Immature natural killer cell (primary cell): ENCODE data around the gene CLPSL1. TPM values are rescaled to one million over a fixed set of nuclear protein-coding genes. Genes with fewer than 3 reads are reported as not detected.
A peak's percentile ranks its signal among the peaks of the same experiment; 100 is the strongest.
"Not testable (repeated sequence)": the region's sequence is repeated elsewhere in the genome, so short reads cannot be mapped to it uniquely, and the experiment has no call there.

Experiments used
- DNase-seq, 3 donors: peaks; one replicate each; pipeline ENCODE4 v3.0.0; 2022; ENCODE audit warnings: mixed read lengths in 1 of 3
- H3K27ac Mint-ChIP-seq, 6 donors: one replicate each; pipeline ENCODE4 v1.8.0; 2020; ENCODE audit warnings: mixed read lengths in 6 of 6, mild to moderate bottlenecking in 5 of 6, inconsistent platforms in 4 of 6, moderate library complexity in 3 of 6
- H3K27me3 Mint-ChIP-seq, 3 donors: one replicate each; pipeline ENCODE4 v1.8.0; 2020 to 2021; ENCODE audit warnings: low read depth in 3 of 3, mild to moderate bottlenecking in 3 of 3, mixed read lengths in 3 of 3, moderate library complexity in 3 of 3, inconsistent platforms in 1 of 3
- H3K36me3 Mint-ChIP-seq, 3 donors: one replicate each; pipeline ENCODE4 v1.8.0; 2020; ENCODE audit warnings: mixed read lengths in 3 of 3, inconsistent platforms in 2 of 3, mild to moderate bottlenecking in 2 of 3
- H3K4me1 Mint-ChIP-seq, 2 donors: one replicate each; pipeline ENCODE4 v1.8.0; 2020; ENCODE audit warnings: inconsistent platforms in 2 of 2, mild to moderate bottlenecking in 2 of 2, mixed read lengths in 2 of 2, moderate library complexity in 1 of 2
- H3K4me3 Mint-ChIP-seq, 5 donors: one replicate each; pipeline ENCODE4 v1.8.0; 2020; ENCODE audit warnings: mild to moderate bottlenecking in 5 of 5, mixed read lengths in 5 of 5, inconsistent platforms in 3 of 5, moderate library complexity in 3 of 5
- H3K9me3 Mint-ChIP-seq, 6 donors: one replicate each; pipeline ENCODE4 v1.8.0; 2020; ENCODE audit warnings: mild to moderate bottlenecking in 6 of 6, mixed read lengths in 6 of 6, inconsistent platforms in 4 of 6, moderate library complexity in 3 of 6
- polyA plus RNA-seq, 3 donors: library from polyadenylated mRNA; unstranded; fragments of 300-500 nt; fragmentation: Illumina TruSeq; gene quantifications; one replicate each; pipeline ENCODE4 v1.2.3, GENCODE V29; 2021

The CLPSL1 gene
- not detected for polyA plus RNA-seq

DNA sequence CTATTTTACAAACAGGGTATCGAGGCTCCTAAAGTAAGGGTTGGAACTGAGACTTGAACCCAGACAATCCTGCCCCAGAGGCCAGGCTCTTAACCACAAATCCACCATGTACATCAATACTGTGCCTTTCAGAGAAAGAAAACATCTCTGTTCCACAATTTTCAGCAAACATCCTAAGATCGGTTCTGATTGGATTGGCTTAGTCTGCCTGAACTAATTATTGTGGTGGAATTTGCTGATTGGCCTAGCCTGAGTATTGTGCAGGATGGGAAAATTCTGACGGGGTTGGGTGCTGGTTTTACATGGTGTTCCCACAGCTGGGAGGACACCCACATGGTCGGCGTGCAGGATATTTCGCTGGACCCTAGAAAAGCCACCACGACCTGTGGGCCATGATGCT lies at the start of gene CLPSL1:
TSS of gene CLPSL1 (plus strand) at position 301 of the 400 bp plus-strand sequence. CDS start at position 393, 92 bp downstream.
- H3K4me1 Mint-ChIP-seq, result peaks cover 0 to 7% of the 10 kb centered on the region in 2 donors
- DNase-seq, result no peak
- H3K9me3 Mint-ChIP-seq, result no peaks in the 10 kb centered on the region
- peaks cover 11 to 19% (median 11%) of the 10 kb centered on the region in 3 donors for H3K27me3 Mint-ChIP-seq
- H3K27ac Mint-ChIP-seq, result no peak within 1 kb of the TSS
- H3K4me3 Mint-ChIP-seq, result no peak within 1 kb of the TSS
- no peaks in the 10 kb centered on the region for H3K36me3 Mint-ChIP-seq

DNA sequence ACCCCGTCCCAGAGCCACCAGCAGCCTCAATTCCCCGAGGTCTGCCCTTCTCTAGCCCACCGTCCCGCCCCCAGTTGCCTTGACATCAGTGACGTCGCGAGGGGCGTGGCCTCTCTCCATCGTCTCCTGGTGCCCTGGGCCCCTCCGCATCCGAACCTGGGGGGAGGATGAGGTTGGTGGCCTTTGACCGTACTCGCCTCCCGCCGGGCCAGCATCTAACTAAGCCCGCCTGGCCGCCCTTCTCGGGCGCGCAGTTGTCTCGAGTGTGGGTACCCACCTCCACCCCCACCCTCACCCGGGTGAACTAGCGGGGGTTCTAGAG lies 49.4 kb upstream of the CLPSL1 start:
- Mint-ChIP-seq H3K36me3 (no peaks in the 10 kb centered on the region), H3K27ac (peak overlapping the region; percentile 64 to 96 (median 93)), H3K4me3 (peak overlapping the region; percentile 86 to 90 (median 89)), H3K4me1 (peaks cover 69 to 76% of the 10 kb centered on the region in 2 donors), H3K9me3 (no peaks in the 10 kb centered on the region), H3K27me3 (peaks cover 9 to 29% (median 11%) of the 10 kb centered on the region in 3 donors)
- peak; percentile 85 to 90 (median 89) for DNase-seq

GRCh38 chr6:35731736-35732532 lies 48.9 kb upstream of the CLPSL1 start:
- Mint-ChIP-seq H3K36me3 (no peaks in the 10 kb centered on the region), H3K27ac (peak overlapping the region; percentile 67 to 96 (median 94)), H3K27me3 (peaks cover 9 to 23% (median 9%) of the 10 kb centered on the region in 3 donors), H3K4me1 (peaks cover 64 to 72% of the 10 kb centered on the region in 2 donors), H3K4me3 (peak overlapping the region; percentile 86 to 90 (median 89)), H3K9me3 (no peaks in the 10 kb centered on the region)
- DNase-seq, result peak; percentile 87 to 90 (median 87)

DNA sequence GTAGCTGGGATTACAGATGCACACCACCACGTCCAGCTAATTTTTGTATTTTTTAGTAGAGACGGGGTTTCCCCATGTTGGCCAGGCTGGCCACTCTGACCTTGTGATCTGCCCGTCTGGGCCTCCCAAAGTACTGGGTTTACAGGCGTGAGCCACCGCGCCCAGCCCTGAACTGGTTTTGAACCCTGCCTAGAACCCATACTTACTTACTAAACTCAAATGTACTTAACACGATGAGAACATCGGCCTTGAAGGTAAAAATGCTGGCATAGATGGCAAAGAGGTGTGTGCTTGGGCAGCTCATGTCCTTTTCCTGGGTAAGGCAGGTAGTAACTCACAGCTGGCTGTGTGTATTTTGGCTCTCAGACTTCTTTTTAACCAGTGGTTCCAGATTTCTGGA lies 47.2 kb upstream of the CLPSL1 start:
- Mint-ChIP-seq H3K4me1 (peaks cover 57 to 63% of the 10 kb centered on the region in 2 donors), H3K36me3 (no peaks in the 10 kb centered on the region)

GRCh38 chr6:35734319-35734718 lies 46.5 kb upstream of the CLPSL1 start:
- H3K27ac Mint-ChIP-seq, result peak overlapping the region in 1 of 6 donors; percentile 13
- peaks cover 50 to 56% of the 10 kb centered on the region in 2 donors for H3K4me1 Mint-ChIP-seq
- not testable (repeated sequence) for H3K9me3 Mint-ChIP-seq

More for the DNA sequence above, 47.2 kb upstream of the CLPSL1 start:
- H3K27ac Mint-ChIP-seq, result peak overlapping the region in 4 of 6 donors; percentile 13 to 95 (median 34)
- no peaks in the 10 kb centered on the region for H3K9me3 Mint-ChIP-seq
- H3K4me3 Mint-ChIP-seq, result no peak overlapping the region
- peaks cover 4 to 16% (median 5%) of the 10 kb centered on the region in 3 donors for H3K27me3 Mint-ChIP-seq
- no peak for DNase-seq

DNA sequence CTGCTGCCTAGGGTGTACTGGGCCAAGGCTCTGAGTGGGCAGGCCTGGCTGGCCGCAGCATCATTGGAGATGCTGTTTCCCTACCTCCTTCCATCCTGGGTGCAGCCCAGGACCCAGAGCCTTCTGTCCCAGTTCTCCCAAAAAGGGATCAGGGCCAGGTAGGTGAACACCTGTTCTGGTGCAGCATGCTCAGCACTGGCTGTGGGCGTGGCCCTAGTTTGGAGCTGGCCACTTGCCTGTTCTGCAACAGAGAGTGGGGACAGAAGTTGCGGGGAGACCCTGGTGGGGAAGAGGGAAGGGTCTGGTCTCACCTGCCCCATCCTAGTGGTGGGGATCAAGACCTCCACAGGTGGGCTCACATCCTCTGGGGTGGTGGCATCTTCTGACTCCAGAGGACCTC lies 45.4 kb upstream of the CLPSL1 start:
- H3K9me3 Mint-ChIP-seq, result no peaks in the 10 kb centered on the region
- H3K4me1 Mint-ChIP-seq, result peaks cover 38 to 45% of the 10 kb centered on the region in 2 donors
- no peak for DNase-seq
- H3K27ac Mint-ChIP-seq, result peak overlapping the region in 1 of 6 donors; percentile 62
- H3K36me3 Mint-ChIP-seq, result no peaks in the 10 kb centered on the region
- peaks cover 2 to 15% (median 6%) of the 10 kb centered on the region in 3 donors for H3K27me3 Mint-ChIP-seq
- H3K4me3 Mint-ChIP-seq, result no peak overlapping the region

More at GRCh38 chr6:35734319-35734718, 46.5 kb upstream of the CLPSL1 start:
- not testable (repeated sequence) for DNase-seq, H3K4me3 Mint-ChIP-seq, H3K36me3 Mint-ChIP-seq
- H3K27me3 Mint-ChIP-seq, result peaks cover 4 to 15% (median 5%) of the 10 kb centered on the region in 3 donors

DNA sequence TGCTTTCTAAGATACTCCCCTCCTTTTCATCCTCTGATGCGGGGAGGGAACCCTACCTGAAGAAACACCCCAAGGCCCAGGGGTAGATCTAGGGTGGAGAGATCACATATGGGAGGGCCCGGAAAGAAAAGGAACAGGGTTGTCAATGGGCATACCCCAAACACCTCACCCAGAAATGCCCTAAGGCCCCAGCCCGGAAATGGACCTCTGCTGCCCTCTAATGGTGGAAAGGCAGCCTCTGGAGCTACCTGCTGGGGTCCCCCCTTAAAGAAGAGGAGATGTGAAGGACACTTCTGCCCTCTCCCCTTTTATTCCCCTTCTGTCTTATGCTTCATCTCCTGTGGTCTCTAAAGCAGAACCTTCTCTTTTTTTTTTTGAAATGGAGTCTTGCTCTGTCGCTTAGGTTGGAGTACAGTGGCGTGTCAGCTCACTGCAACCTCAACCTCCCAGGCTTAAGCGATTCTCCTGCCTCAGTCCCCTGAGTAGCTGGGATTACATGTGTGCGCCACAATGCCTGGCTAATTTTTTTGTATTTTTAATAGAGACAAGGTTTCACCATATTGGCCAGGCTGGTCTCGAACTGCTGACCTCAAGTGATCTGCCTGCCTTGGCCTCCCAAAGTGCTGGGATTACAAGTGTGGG lies 44.4 kb upstream of the CLPSL1 start:
- Mint-ChIP-seq H3K9me3 (no peaks in the 10 kb centered on the region), H3K36me3 (no peaks in the 10 kb centered on the region), H3K4me3 (no peak overlapping the region), H3K27me3 (peaks cover under 1 to 10% (median 7%) of the 10 kb centered on the region in 3 donors), H3K27ac (peak overlapping the region in 2 of 6 donors; percentile 23 to 74), H3K4me1 (peaks cover 31 to 37% of the 10 kb centered on the region in 2 donors)
- peak; percentile 74 to 81 (median 79) for DNase-seq

GRCh38 chr6:35736982-35737412 lies 43.8 kb upstream of the CLPSL1 start, which contains the start of gene ARMC12:
Gene ARMC12, plus strand, starts transcription at chr6:35737032. Its CDS starts 77 bp downstream, at chr6:35737109.
- H3K27me3 Mint-ChIP-seq, result peaks cover 0 to 6% (median 5%) of the 10 kb centered on the region in 3 donors
- H3K27ac Mint-ChIP-seq, result peak within 1 kb of the TSS in 3 of 6 donors; percentile 17 to 76 (median 74)
- H3K36me3 Mint-ChIP-seq, result no peaks in the 10 kb centered on the region
- H3K4me3 Mint-ChIP-seq, result peak within 1 kb of the TSS in 1 of 5 donors; percentile 46
- H3K4me1 Mint-ChIP-seq, result peaks cover 29 to 34% of the 10 kb centered on the region in 2 donors
- H3K9me3 Mint-ChIP-seq, result no peaks in the 10 kb centered on the region
- no peak for DNase-seq

- H3K36me3 Mint-ChIP-seq, result no peaks in the 10 kb centered on the region
- peak; percentile 61 to 71 (median 67) for DNase-seq
- H3K27me3 Mint-ChIP-seq, result peaks cover 0 to 3% (median 2%) of the 10 kb centered on the region in 3 donors
- peak overlapping the region in 1 of 5 donors; percentile 46 for H3K4me3 Mint-ChIP-seq
- H3K4me1 Mint-ChIP-seq, result peaks cover 23 to 27% of the 10 kb centered on the region in 2 donors
- H3K27ac Mint-ChIP-seq, result peak overlapping the region in 3 of 6 donors; percentile 17 to 76 (median 41)
- H3K9me3 Mint-ChIP-seq, result no peaks in the 10 kb centered on the region
Measured at GRCh38 chr6:35737413-35738211, 43.2 kb upstream of the CLPSL1 start.

- H3K27me3 Mint-ChIP-seq, result peaks cover 0 to 2% (median 0%) of the 10 kb centered on the region in 3 donors
- H3K4me1 Mint-ChIP-seq, result peaks cover 16 to 20% of the 10 kb centered on the region in 2 donors
- H3K27ac Mint-ChIP-seq, result no peak overlapping the region
Measured at GRCh38 chr6:35739645-35740524, 40.9 kb upstream of the CLPSL1 start.

GRCh38 chr6:35742842-35743241 lies 38.0 kb upstream of the CLPSL1 start:
- Mint-ChIP-seq H3K36me3 (no peaks in the 10 kb centered on the region), H3K27ac (no peak overlapping the region), H3K27me3 (peaks cover 0 to 6% (median 0%) of the 10 kb centered on the region in 3 donors), H3K9me3 (no peaks in the 10 kb centered on the region), H3K4me3 (no peak overlapping the region), H3K4me1 (no peaks in the 10 kb centered on the region)
- no peak for DNase-seq

More at GRCh38 chr6:35739645-35740524, 40.9 kb upstream of the CLPSL1 start:
- H3K4me3 Mint-ChIP-seq, result no peak overlapping the region
- no peaks in the 10 kb centered on the region for H3K36me3 Mint-ChIP-seq
- no peaks in the 10 kb centered on the region for H3K9me3 Mint-ChIP-seq
- no peak for DNase-seq

- Mint-ChIP-seq H3K9me3 (no peaks in the 10 kb centered on the region), H3K27me3 (peaks cover 0 to 6% (median 1%) of the 10 kb centered on the region in 3 donors), H3K27ac (no peak overlapping the region), H3K4me1 (no peaks in the 10 kb centered on the region), H3K36me3 (no peaks in the 10 kb centered on the region), H3K4me3 (no peak overlapping the region)
- DNase-seq, result no peak
Measured at GRCh38 chr6:35745509-35745908, 35.3 kb upstream of the CLPSL1 start.
